NCI-H2227 treated with DMSO at 0.1 percent for 48 hours (cell line): ENCODE results near the gene CSF3.

Experiments
- DNase-seq: peaks from one replicate; lab custom pipeline; 2025; lab: John Stamatoyannopoulos, UW

CSF3 gene

GRCh38 chr17:40024901-40025300, 9.7 kb downstream of the CSF3 start:
- DNase-seq, result no peak

GRCh38 chr17:40025559-40025958, 10.3 kb downstream of the CSF3 start:
- no peak for DNase-seq

- no peak for DNase-seq
Measured at GRCh38 chr17:40025991-40026815, 11.0 kb downstream of the CSF3 start.

GRCh38 chr17:40026816-40027613, 11.8 kb downstream of the CSF3 start:
- peak; percentile 85 for DNase-seq

DNA sequence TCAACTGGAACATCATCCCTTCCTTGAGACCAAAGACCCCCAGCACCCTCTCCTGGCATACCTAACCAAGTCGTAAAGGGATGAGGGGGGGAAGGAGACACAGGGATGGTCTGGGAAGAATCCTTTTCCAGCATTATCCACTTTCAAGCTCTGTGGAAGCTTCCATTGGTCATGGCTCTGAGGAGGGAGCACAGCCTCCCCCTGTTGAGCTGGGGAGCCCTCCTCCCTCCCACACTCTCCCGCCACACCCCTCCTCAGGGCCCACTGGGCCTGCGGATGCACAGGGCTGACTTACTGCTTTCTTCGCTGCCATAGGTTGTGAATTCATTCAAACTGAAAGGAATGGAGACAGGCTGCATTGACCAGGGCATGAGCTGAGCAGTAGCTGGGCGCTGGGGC, 12.4 kb downstream of the CSF3 start:
- DNase-seq, result no peak

GRCh38 chr17:40028595-40028994, 13.4 kb downstream of the CSF3 start:
- no peak for DNase-seq

DNA sequence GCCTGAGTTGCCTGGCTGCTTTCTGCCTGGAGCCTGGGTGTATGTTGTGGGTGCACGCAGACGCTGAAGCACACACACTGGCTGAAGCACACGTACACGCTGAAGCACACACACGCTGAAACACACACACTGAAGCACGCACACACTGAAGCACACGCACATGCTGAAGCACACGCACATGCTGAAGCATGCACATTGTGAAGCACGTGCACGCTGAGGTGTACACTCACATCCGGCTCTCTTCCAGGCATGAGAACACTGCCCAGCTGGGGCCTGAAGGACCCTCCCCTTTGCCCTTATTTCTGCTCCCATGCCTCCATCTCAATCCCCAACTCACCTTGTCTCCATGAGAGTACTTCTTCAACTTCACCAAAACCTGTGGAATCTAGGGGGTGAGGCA, 16.5 kb downstream of the CSF3 start:
- DNase-seq, result no peak

DNA sequence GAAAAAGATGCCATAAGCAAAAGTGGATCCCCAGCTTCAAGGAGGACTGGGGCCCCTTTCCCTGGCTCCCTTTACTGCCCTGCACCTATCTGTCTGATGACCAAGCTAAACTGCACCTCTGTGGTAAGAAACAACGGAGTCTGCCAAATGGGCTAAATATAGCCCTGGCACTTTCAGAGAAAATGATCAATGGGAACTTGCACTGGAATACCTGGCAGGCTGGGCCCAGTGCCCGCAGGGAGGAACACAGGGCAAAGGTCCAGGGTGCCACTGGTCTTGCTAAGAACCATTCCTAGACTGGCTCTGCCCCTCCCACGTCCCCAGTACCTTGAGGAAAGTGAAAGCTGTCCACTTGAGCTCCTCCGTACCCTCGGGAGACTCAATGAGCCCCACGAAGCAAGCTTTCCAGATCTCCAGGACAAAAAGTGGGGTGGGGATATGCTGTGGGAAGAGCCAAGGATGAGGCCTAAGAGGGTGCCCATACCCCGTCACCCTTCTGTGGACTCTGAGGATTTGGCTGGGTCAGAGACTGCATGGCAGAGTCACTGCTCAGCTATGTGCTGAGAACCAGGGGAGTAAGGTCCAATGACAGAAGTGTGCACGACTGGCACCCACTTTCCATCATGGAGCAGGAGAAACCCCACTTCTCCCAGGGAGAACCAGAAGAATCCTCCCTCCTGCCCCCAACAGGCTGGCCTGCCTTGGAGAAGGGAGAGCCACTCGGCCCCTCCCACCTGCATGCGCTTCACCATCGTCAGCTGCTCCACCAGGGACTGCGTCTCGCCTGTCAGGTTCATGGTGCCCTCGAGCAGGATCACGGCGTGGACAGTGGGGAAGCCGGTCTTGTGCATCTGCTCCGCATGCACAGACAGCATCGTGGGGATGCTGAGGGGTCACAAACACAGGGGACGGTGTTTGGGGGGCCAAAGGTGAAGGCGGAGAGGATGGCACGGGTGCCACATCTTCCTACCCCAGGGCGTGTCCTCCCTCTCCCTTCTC, 17.4 kb downstream of the CSF3 start:
- DNase-seq, result no peak

GRCh38 chr17:40033339-40033738, 18.1 kb downstream of the CSF3 start:
- DNase-seq, result no peak

GRCh38 chr17:40034426-40035161, 19.4 kb downstream of the CSF3 start:
- DNase-seq, result no peak

GRCh38 chr17:40035162-40035559, 19.9 kb downstream of the CSF3 start:
- DNase-seq, result peak; percentile 35

- DNase-seq, result peak; percentile 29
Measured at GRCh38 chr17:40038882-40039513, 23.8 kb downstream of the CSF3 start.

DNA sequence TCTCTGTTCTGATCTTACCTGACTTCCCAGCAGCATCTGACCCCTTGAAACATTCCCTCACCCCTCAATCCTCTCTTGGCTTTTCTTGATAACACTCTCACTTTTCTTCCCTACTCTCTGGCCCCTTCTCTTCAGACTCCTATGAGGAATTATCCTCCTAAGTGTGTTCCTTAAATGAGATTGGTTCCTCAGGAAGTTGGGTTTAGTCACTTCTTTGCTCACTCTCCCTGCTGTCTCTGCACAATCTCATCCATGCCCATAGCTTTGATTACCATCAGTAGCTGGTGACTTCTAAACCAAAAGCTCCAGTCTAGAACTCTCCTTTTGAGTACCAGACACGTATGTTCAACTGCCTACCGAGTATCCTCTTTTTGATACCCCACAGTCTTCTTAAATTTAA, 26.0 kb downstream of the CSF3 start:
- no peak for DNase-seq

DNA sequence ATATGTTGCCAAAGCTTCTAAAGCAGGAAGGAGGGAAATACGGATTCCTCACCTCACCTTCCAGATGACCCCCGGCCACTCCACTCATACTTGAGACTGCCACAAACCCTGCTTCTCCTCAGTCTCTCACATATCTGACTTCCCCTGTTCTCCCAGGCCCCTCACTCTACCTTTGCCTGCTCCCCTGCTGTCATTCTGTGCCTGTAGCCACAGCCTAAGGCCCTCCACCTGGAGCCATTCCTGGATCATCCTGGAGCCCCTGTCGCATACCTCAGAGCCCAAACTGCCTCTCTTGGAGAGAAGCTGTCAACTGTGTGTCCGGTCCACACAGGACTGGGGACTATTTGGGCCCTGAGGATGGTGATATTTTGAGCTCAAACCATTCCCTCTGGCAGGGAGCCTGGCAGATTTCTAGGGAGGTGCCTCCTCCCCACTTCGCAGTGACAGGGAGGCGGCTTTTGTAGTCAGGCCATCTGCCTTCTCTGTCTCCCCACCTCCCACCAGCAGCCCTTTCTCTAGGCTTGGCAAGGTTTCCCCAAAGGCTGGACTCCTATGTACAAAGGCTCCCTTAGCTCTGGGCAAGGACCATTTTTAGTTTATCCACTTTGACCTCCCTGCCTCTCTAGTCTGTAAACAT, 41.3 kb downstream of the CSF3 start:
- DNase-seq, result no peak

- DNase-seq, result no peak
Measured at GRCh38 chr17:40058186-40058784, 43.0 kb downstream of the CSF3 start.

DNA sequence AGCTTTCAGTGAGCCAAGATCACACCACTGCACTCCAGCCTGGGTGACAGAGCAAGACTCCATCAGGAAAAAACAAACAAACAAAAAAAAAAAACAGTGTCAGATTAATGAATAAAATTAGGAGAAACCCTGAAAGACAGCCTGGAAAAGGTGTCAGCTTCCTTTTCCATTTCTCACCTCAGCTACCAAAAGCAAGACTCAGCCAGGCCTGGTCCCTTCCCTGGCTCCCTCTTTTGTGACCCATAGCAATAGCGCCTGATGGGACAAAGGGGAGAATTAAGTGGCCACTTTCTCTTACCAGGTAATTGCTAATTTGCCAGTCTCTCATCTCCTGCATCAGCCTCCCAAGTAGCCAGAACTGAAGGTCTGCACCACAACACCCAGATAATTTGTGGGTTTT, 43.6 kb downstream of the CSF3 start:
- DNase-seq, result no peak

- DNase-seq, result no peak
Measured at GRCh38 chr17:40059729-40060475, 44.7 kb downstream of the CSF3 start.

DNA sequence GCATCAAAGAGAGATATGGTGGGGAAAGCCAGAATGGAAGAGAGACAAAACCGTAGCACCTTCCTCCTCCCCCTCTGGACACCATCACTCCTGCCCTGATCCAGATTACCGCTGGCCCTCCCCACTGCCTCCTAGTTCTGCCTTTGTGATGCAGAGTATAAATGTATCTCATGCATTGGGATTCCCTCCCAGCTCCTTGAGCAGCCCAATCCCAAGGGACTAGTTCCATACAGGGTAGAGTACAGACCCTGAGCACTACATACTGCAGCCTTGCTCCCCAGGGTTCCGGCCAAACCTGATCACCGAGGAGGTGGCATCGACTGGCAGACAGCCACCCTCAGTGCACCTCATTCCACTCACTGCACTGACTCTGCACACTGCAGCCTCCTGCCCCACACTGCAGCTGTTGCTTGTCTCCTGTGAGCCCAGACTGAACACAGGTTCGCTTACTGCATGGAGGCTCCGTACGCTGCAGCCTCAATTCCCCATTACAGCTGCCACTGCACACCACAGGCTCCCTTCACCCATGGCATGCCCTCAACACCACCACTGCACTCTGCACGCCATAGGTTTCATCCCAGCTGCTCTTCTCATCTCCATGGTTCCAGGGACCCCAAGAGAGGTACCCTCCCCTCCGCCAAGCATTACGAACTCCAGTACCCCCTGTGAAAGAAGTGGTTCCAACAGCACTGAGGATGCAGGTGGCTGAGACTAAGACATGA, 45.8 kb downstream of the CSF3 start:
- DNase-seq, result no peak

DNA sequence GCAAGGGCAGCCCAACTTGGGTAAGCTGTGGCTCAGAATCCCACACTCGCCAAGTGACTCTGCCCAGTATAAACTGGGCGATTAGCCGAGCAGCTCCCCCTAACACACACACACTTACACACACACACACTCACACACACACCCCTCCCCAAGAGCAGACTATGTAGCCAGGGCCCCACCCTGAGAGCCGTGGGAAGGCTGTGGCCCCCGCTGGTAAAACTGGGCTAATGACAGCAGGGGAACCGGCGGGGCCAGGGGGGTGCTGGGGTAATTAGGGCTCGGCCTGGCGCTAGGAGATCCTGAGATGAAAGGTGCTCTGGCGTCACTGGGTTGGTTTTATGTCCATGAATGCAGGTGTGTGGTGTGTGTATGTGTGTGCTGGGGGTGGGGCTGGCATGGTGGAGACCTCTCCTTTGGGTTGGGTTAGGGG, 46.4 kb downstream of the CSF3 start:
- no peak for DNase-seq
